K562 (cell line): Measurements from ENCODE around the gene BACE2. TPM values are rescaled to one million over a fixed set of nuclear protein-coding genes. Genes with fewer than 3 reads are reported as not detected.
A peak's percentile ranks its signal among the peaks of the same experiment; 100 is the strongest.

ENCODE experiments used
- ATAC-seq: fragments of 200-7000 bp; cut with Tn5 transposase; 3 replicates; pipeline ENCODE4 v1.9.1; 2020; ENCODE audit warnings: moderate library complexity
- BruUV-seq: library from RNA; stranded (reverse); fragments of 400-500 nt; replicated peaks from 2 replicates; lab custom pipeline; 2021; lab: Mats Ljungman, UMichigan
- CTCF ChIA-PET: fragments of 300-600 bp; formaldehyde crosslinking; extraction: SDS; loops from one replicate; lab custom pipeline; 2021; ENCODE audit warnings: low intra/inter-chr PET ratio; lab: Yijun Ruan, JAX
- POLR2A ChIA-PET: fragments of 300-600, 350-650 bp; sonication (Branson Sonifier 250); formaldehyde crosslinking; extraction: SDS; loops from one replicate; lab custom pipeline; 2021; ENCODE audit warnings: antibody characterized with exemption, inconsistent platforms; lab: Yijun Ruan, JAX
- DNase-seq, 4 experiments: peaks; one replicate each; pipeline versions ENCODE4 v3.0.0 to v3.0.0-alpha.2; 2011 to 2018; ENCODE audit warnings: low spot score in 3 of 4, mixed read lengths in 3 of 4; ENCODE audit errors: extremely low read depth in 1 of 4
- FAIRE-seq: peaks from 2 replicates; lab custom pipeline; 2011; peaks lifted over from hg19 to GRCh38; lab: Jason Lieb, UNC
- H2AFZ ChIP-seq: 2 replicates; pipeline ENCODE4 v1.6.0; 2011; ENCODE audit warnings: low read depth, low read length, control low read depth, inconsistent platforms
- H3K27ac ChIP-seq: fragments of 200-600 bp; 3 replicates; pipeline ENCODE4 v1.8.0; 2011; ENCODE audit warnings: low read depth, mild to moderate bottlenecking, control low read depth, inconsistent platforms, low read length, moderate library complexity, mixed read lengths; ENCODE audit errors: extremely low read depth
- H3K27me3 ChIP-seq, 2 experiments: fragments of 300-600 bp in 1 of 2; 2 replicates in 1 of 2; 3 replicates in 1 of 2; pipeline versions ENCODE4 v1.6.0 to v1.8.0; 2011; ENCODE audit warnings: inconsistent platforms in 2 of 2, low read length in 2 of 2, mild to moderate bottlenecking in 1 of 2, mixed read lengths in 1 of 2, moderate library complexity in 1 of 2; ENCODE audit not compliant: control insufficient read depth in 2 of 2, insufficient read depth in 2 of 2
- H3K36me3 ChIP-seq: fragments of 300-600 bp; 3 replicates; pipeline ENCODE4 v1.8.0; 2011; ENCODE audit warnings: mild to moderate bottlenecking, low read length, inconsistent platforms; ENCODE audit not compliant: control insufficient read depth, insufficient read depth
- H3K4me1 ChIP-seq, 2 experiments: fragments of 200-600 bp in 1 of 2; replicated peaks in 1 of 2; 2 replicates in 1 of 2; 3 replicates in 1 of 2; pipeline versions ENCODE4 v1.5.1 to v1.8.0; 2011; ENCODE audit warnings: inconsistent platforms in 2 of 2, low read length in 2 of 2, mild to moderate bottlenecking in 1 of 2, mixed read lengths in 1 of 2, moderate library complexity in 1 of 2; ENCODE audit not compliant: control insufficient read depth in 2 of 2, insufficient read depth in 2 of 2
- H3K4me2 ChIP-seq: 2 replicates; pipeline ENCODE4 v1.6.1; 2011; ENCODE audit warnings: low read length, control low read depth, inconsistent platforms, mixed read lengths; ENCODE audit not compliant: insufficient read depth
- H3K4me3 ChIP-seq: fragments of 200-600 bp; sonication (generic), shearing (Covaris generic); 2 replicates; pipeline ENCODE4 v1.5.1; 2016; ENCODE audit warnings: control low read depth, inconsistent platforms
- H3K79me2 ChIP-seq: fragments of 200-600 bp; 3 replicates; pipeline ENCODE4 v1.8.0; 2011; ENCODE audit warnings: low read length, inconsistent platforms; ENCODE audit not compliant: control insufficient read depth, insufficient read depth
- H3K9ac ChIP-seq, 2 experiments: 2 replicates each; pipeline versions ENCODE4 v1.6.0 to v1.6.1; 2011; ENCODE audit warnings: low read depth in 2 of 2, low read length in 2 of 2, control low read depth in 1 of 2, inconsistent platforms in 1 of 2, mild to moderate bottlenecking in 1 of 2, mixed read lengths in 1 of 2; ENCODE audit not compliant: insufficient read depth in 1 of 2
- H3K9me1 ChIP-seq: one replicate; pipeline ENCODE4 v1.6.0; 2011; ENCODE audit warnings: inconsistent platforms, mild to moderate bottlenecking, low read length, moderate library complexity; ENCODE audit not compliant: control insufficient read depth, insufficient read depth
- H3K9me3 ChIP-seq: replicated peaks from 2 replicates; pipeline ENCODE4 v1.5.1; 2011; ENCODE audit warnings: low read depth, low read length, inconsistent platforms; ENCODE audit not compliant: control insufficient read depth, insufficient read depth
- H4K20me1 ChIP-seq: replicated peaks from 2 replicates; pipeline ENCODE4 v1.6.1; 2011; ENCODE audit warnings: low read length, inconsistent platforms, mixed read lengths; ENCODE audit not compliant: control insufficient read depth, insufficient read depth
- BACH1 ChIP-seq: fragments of 200-800 bp; sonication (Bioruptor generic); IDR thresholded peaks from 2 replicates; pipeline ENCODE4 v1.6.1; 2016; ENCODE audit warnings: missing genetic modification characterization, missing compliant biosample characterization
- FOXJ2 ChIP-seq: fragments of 200-800 bp; sonication (Bioruptor generic); IDR thresholded peaks from 2 replicates; pipeline ENCODE4 v1.6.1; 2016; ENCODE audit warnings: missing genetic modification characterization, missing compliant biosample characterization
- HIVEP1 ChIP-seq: fragments of 250-450 bp; sonication (Bioruptor Pico); IDR thresholded peaks from 2 replicates; pipeline ENCODE4 v1.4.0; 2020; ENCODE audit warnings: mild to moderate bottlenecking
- MYC ChIP-seq, 2 experiments: fragments of 250-450 bp in 1 of 2; sonication (Bioruptor Pico) in 1 of 2; IDR thresholded peaks; 2 replicates each; pipeline versions ENCODE4 v1.5.1 to v1.6.1; 2012 to 2021; ENCODE audit warnings: low read depth in 2 of 2, borderline replicate concordance in 1 of 2, improper control_type of control experiment in 1 of 2, low read length in 1 of 2, mild to moderate bottlenecking in 1 of 2, moderate library complexity in 1 of 2
- NRF1 ChIP-seq, 2 experiments: fragments of 450-650 bp; IDR thresholded peaks in 1 of 2; conservative IDR thresholded peaks in 1 of 2; 2 replicates each; pipeline ENCODE4 v1.6.1; 2014; ENCODE audit warnings: mild to moderate bottlenecking in 2 of 2
- ZBTB1 ChIP-seq: sonication (generic); formaldehyde crosslinking; IDR thresholded peaks from 2 replicates; pipeline ENCODE4 v1.8.1; 2023; ENCODE audit warnings: missing genetic modification reagents, low read depth, mild to moderate bottlenecking, borderline replicate concordance
- ZNF174 ChIP-seq: fragments of 250-450 bp; sonication (Bioruptor Pico); IDR thresholded peaks from 2 replicates; pipeline ENCODE4 v1.4.0; 2020; ENCODE audit warnings: mild to moderate bottlenecking
- ZNF212 ChIP-seq: fragments of 450-650 bp; formaldehyde crosslinking; IDR thresholded peaks from 2 replicates; pipeline ENCODE4 v1.4.0; 2020; ENCODE audit warnings: mild to moderate bottlenecking
- WGBS: fragments of 100-300 bp; shearing (Covaris generic); methylation state at CpG from one replicate; pipeline ENCODE4 v1.1.6; 2016; ENCODE audit warnings: low coverage, mixed read lengths; ENCODE audit not compliant: insufficient coverage; ENCODE audit errors: missing lambda C conversion rate; 5-methylcytosine and 5-hydroxymethylcytosine counted together
- in situ Hi-C: fragments of 300-500 bp; cut with MboI; formaldehyde crosslinking; loops from 4 replicates; pipeline ENCODE4 v1.15.0; 2018; ENCODE audit warnings: inconsistent platforms, mixed read lengths
- intact Hi-C: fragments of 100-400 bp; cut with micrococcal nuclease; formaldehyde crosslinking; loops from 2 replicates; pipeline ENCODE4 v1.14.2; 2022
- polyA plus RNA-seq, 8 experiments: library from polyadenylated mRNA; depleted of rRNA in 4 of 8; stranded (reverse) in 5 of 8; unstranded in 3 of 8; fragments of >200 nt; fragmentation: Nextera tagmentation in 2 of 8; fragmentation: Illumina TruSeq in 1 of 8; extraction: Ambion mirVana in 2 of 8; extraction: Trizol in 1 of 8; gene quantifications; 2 replicates each; pipeline versions ENCODE4 v1.2.1 to v1.2.3, GENCODE V29; 2011 to 2014; ENCODE audit warnings: inconsistent platforms in 1 of 8, missing spikeins in 1 of 8
- total RNA-seq, 7 experiments: library from RNA; depleted of rRNA in 6 of 7; stranded (reverse); fragments of >200 nt in 6 of 7; fragmentation: Illumina TruSeq in 2 of 7; extraction: Trizol in 2 of 7; gene quantifications; 2 replicates each; pipeline versions ENCODE4 v1.2.1 to v1.2.3, GENCODE V29; 2011 to 2021; ENCODE audit warnings: low replicate concordance in 1 of 7
- TF ChIP-seq, protein P1 (sequence below): sonication (generic); formaldehyde crosslinking; IDR thresholded peaks from 2 replicates; pipeline ENCODE4 v1.8.1; 2023; ENCODE audit warnings: mild to moderate bottlenecking, missing genetic modification reagents

Gene BACE2
- total and polyA plus RNA-seq, 9 of the 15 experiments (the other 6 are each of a cell fraction or from before 2014, with no cell fraction given) = 0.05 to 0.24 (median 0.15) TPM; not detected in 2

DNA sequence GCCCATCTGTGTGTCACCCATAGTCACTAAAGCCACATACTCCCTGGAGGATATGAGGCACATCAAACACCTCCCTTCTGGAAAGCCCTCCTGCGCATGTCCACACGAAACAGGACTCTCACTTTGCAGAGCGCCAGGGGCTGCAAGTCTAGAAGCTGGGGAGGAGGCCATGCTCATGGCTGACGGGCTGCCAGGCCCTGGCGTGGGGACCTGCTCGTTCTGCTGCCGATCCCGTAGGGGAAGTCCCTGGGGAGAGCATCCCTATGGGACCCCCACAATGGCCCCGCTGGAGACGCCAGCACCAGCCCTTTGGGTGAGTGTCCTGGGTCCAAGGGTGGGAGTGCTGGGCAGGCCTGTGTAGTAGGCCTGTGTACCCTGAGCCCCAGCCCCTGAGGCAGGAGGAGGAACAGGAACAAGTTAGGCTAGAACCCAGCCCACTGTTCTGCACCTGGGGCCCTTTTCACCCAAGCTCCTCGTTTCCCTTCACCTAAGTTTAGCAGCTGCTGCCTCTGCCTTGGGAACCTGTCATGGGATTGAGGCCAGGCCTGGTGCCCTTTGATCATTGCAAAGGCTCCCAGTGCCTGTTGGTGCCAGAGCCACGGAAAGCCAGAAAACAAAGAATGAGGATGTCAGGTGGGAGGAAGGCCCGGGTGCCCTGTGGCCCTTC, 158.6 kb downstream of the BACE2 start:
- Histone ChIP-seq H3K9ac (no peak overlapping the region), H3K27me3 (peaks cover 3 to 28% of the 10 kb centered on the region in 2 experiments; a peak in 2 of 5 replicates), H3K9me3 (no peaks in the 10 kb centered on the region), H2AFZ (no peak overlapping the region), H3K79me2 (no peaks in the 10 kb centered on the region), H3K4me3 (no peak overlapping the region), H3K27ac (no peak overlapping the region), H3K9me1 (no peaks in the 10 kb centered on the region), H3K4me2 (no peak overlapping the region), H3K4me1 (no peaks in the 10 kb centered on the region), H3K36me3 (no peaks in the 10 kb centered on the region), H4K20me1 (peaks cover 4% of the 10 kb centered on the region; the same call in 1 of the 2 replicates)
- FAIRE-seq = no peak
- ChIA-PET CTCF (interaction anchor here (0.6 kb wide), 1 partner anchor 456 kb away, joined by 3 read pairs; no protein-coding TSS in a partner anchor), POLR2A (no interaction called here)
- in situ Hi-C loops = no loop called here
- intact Hi-C loops = no loop called here
- no TSS peak for BruUV-seq
- no peak for DNase-seq
- no peak for ATAC-seq
- WGBS = 2% methylated on average over 13 of the region's 13 CpGs
- TF ChIP-seq NRF1 (conservative IDR thresholded peaks at IDR 0.05 in 1 of 2, IDR thresholded peaks at IDR 0.05 in 1 of 2) (peak in 1 of 2 experiments; percentile 34; a peak in 1 of 4 replicates), HIVEP1 (CRISPR knock-in tag) (no peak), FOXJ2 (tag) (no peak), ZBTB1 (CRISPR knock-in tag) (no peak), ZNF212 (CRISPR knock-in tag) (no peak), MYC (IDR thresholded peaks at IDR 0.05; ENCODE audit: low read depth, low read length) (no peak), MYC (CRISPR knock-in tag; IDR thresholded peaks at IDR 0.05; ENCODE audit: borderline replicate concordance, low read depth) (no peak), BACH1 (no peak), ZNF174 (no peak)
- TF ChIP-seq, protein P1, sequence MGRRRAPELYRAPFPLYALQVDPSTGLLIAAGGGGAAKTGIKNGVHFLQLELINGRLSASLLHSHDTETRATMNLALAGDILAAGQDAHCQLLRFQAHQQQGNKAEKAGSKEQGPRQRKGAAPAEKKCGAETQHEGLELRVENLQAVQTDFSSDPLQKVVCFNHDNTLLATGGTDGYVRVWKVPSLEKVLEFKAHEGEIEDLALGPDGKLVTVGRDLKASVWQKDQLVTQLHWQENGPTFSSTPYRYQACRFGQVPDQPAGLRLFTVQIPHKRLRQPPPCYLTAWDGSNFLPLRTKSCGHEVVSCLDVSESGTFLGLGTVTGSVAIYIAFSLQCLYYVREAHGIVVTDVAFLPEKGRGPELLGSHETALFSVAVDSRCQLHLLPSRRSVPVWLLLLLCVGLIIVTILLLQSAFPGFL (CRISPR knock-in tag) = no peak
